22Rv1 (cell line): ENCODE data around the gene ADAM8.

Experiments used
- CTCF ChIP-seq: fragments of 450-650 bp; IDR thresholded peaks from 2 replicates; pipeline ENCODE4 v1.5.1; 2017; ENCODE audit warnings: mild to moderate bottlenecking
- ZFX ChIP-seq: fragments of 450-650 bp; IDR thresholded peaks from 2 replicates; pipeline ENCODE4 v1.6.1; 2017; ENCODE audit warnings: antibody characterized with exemption, borderline replicate concordance

- TF ChIP-seq ZFX (no peak), CTCF (no peak)
Observed at GRCh38 chr10:133262696-133263095, 14.0 kb downstream of the ADAM8 start.
